Measurements from ENCODE around the gene ZNF121. TPM values are rescaled to one million over a fixed set of nuclear protein-coding genes. Genes with fewer than 3 reads are reported as not detected.
"Not testable (repeated sequence)": the region's sequence is repeated elsewhere in the genome, so short reads cannot be mapped to it uniquely, and the experiment has no call there.

The ZNF121 gene
- total RNA-seq, 4 donors from 2014 or later, result 10.7 to 30.5 (median 19.7) TPM

- DNase-seq, result no peak
- peaks cover 0 to 28% (median 9%) of the 10 kb centered on the region in 4 donors for H3K9me3 ChIP-seq
- H3K36me3 ChIP-seq, result peaks cover 0 to 86% (median 14%) of the 10 kb centered on the region in 3 donors
Observed at GRCh38 chr19:9615844-9616243, 31.5 kb upstream of the ZNF121 start.

GRCh38 chr19:9610484-9611113 is 26.3 kb upstream of the ZNF121 start:
- H3K36me3 ChIP-seq, result peaks cover 0 to 74% (median 14%) of the 10 kb centered on the region in 3 donors
- H3K4me3 ChIP-seq, result no peak overlapping the region
- no peak for DNase-seq
- H3K4me1 ChIP-seq, result no peaks in the 10 kb centered on the region
- H3K9me3 ChIP-seq, result peaks cover 0 to 62% (median 15%) of the 10 kb centered on the region in 4 donors
- H3K27ac ChIP-seq, result no peak overlapping the region
- H3K27me3 ChIP-seq, result no peaks in the 10 kb centered on the region
- no peak for TF ChIP-seq POLR2A (IDR thresholded peaks at IDR 0.05)
- no peak for TF ChIP-seq CTCF (IDR thresholded peaks at IDR 0.05)

More at GRCh38 chr19:9615844-9616243, 31.5 kb upstream of the ZNF121 start:
- Histone ChIP-seq H3K27ac (no peak overlapping the region), H3K4me3 (no peak overlapping the region), H3K4me1 (peaks cover 0 to 9% (median 0%) of the 10 kb centered on the region in 4 donors), H3K27me3 (no peaks in the 10 kb centered on the region)
- no peak for TF ChIP-seq POLR2A (IDR thresholded peaks at IDR 0.05)
- TF ChIP-seq CTCF (IDR thresholded peaks at IDR 0.05), result no peak

GRCh38 chr19:9608912-9609311 is 24.6 kb upstream of the ZNF121 start:
- DNase-seq, result no peak
- Histone ChIP-seq H3K4me3 (no peak overlapping the region), H3K9me3 (peaks cover 0 to 67% (median 15%) of the 10 kb centered on the region in 4 donors), H3K4me1 (no peaks in the 10 kb centered on the region), H3K27me3 (no peaks in the 10 kb centered on the region), H3K27ac (no peak overlapping the region), H3K36me3 (peaks cover 0 to 58% (median 14%) of the 10 kb centered on the region in 3 donors)
- TF ChIP-seq POLR2A (IDR thresholded peaks at IDR 0.05), result no peak
- no peak for TF ChIP-seq CTCF (IDR thresholded peaks at IDR 0.05)

GRCh38 chr19:9597027-9597426 is 12.7 kb upstream of the ZNF121 start:
- Histone ChIP-seq H3K4me3 (no peak overlapping the region), H3K4me1 (no peaks in the 10 kb centered on the region), H3K27me3 (no peaks in the 10 kb centered on the region), H3K27ac (no peak overlapping the region), H3K9me3 (peaks cover 0 to 16% (median 5%) of the 10 kb centered on the region in 4 donors), H3K36me3 (no peaks in the 10 kb centered on the region)
- no peak for DNase-seq
- TF ChIP-seq POLR2A (IDR thresholded peaks at IDR 0.05) (no peak), CTCF (IDR thresholded peaks at IDR 0.05) (no peak)

- Histone ChIP-seq H3K4me3 (no peak overlapping the region), H3K4me1 (peaks cover 0 to 8% (median 2%) of the 10 kb centered on the region in 4 donors), H3K36me3 (no peaks in the 10 kb centered on the region), H3K27me3 (no peaks in the 10 kb centered on the region), H3K27ac (no peak overlapping the region), H3K9me3 (no peaks in the 10 kb centered on the region)
- peak; percentile 68 to 94 (median 73) for DNase-seq
- TF ChIP-seq POLR2A (IDR thresholded peaks at IDR 0.05), result no peak
- peak; percentile 31 to 78 (median 68) for TF ChIP-seq CTCF (IDR thresholded peaks at IDR 0.05)
Observed at GRCh38 chr19:9586764-9587163, 2.5 kb upstream of the ZNF121 start.

- H3K4me1 ChIP-seq, H3K27ac ChIP-seq, H3K4me3 ChIP-seq, DNase-seq, H3K27me3 ChIP-seq, H3K36me3 ChIP-seq: not testable (repeated sequence)
- H3K9me3 ChIP-seq, result peaks cover 0 to 18% (median 4%) of the 10 kb centered on the region in 4 donors
Observed at GRCh38 chr19:9582081-9582725, 2.1 kb downstream of the ZNF121 start.
